K562 (cell line): ENCODE data around the gene BLTP3A. TPM values are rescaled to one million over a fixed set of nuclear protein-coding genes. Genes with fewer than 3 reads are reported as not detected.

Experiments used
- ATF7 ChIP-seq: fragments of 450-650 bp; IDR thresholded peaks from 2 replicates; pipeline ENCODE4 v1.7.1; 2014; ENCODE audit warnings: mild to moderate bottlenecking, moderate library complexity
- CHD4 ChIP-seq: fragments of 200-600 bp; sonication (generic); IDR thresholded peaks from 3 replicates; pipeline ENCODE4 v1.6.1; 2012; ENCODE audit warnings: low read depth, mild to moderate bottlenecking, mixed read lengths, low read length, inconsistent platforms; ENCODE audit not compliant: insufficient read depth, insufficient replicate concordance, poor library complexity, severe bottlenecking
- MECOM ChIP-seq: fragments of 250-450 bp; sonication (Bioruptor Pico); IDR thresholded peaks from 2 replicates; pipeline ENCODE4 v1.8.0; 2022; ENCODE audit warnings: inconsistent platforms
- NR2C2 ChIP-seq, 2 experiments: fragments of 200-800 bp in 1 of 2; sonication (Bioruptor generic) in 1 of 2; sonication (generic) in 1 of 2; formaldehyde crosslinking in 1 of 2; IDR thresholded peaks; 2 replicates each; pipeline versions ENCODE4 v1.6.1 to v1.8.0; 2016 to 2022; ENCODE audit warnings: mild to moderate bottlenecking in 1 of 2, missing compliant biosample characterization in 1 of 2, missing genetic modification characterization in 1 of 2, missing genetic modification reagents in 1 of 2
- OTX1 ChIP-seq: fragments of 450-650 bp; formaldehyde crosslinking; IDR thresholded peaks from 2 replicates; pipeline ENCODE4 v1.4.0; 2022; ENCODE audit warnings: mild to moderate bottlenecking
- TAF1 ChIP-seq: IDR thresholded peaks from 2 replicates; pipeline ENCODE4 v1.6.1; 2011; ENCODE audit warnings: mild to moderate bottlenecking, low read length, moderate library complexity; ENCODE audit not compliant: insufficient read depth, control insufficient read depth, severe bottlenecking; ENCODE audit errors: extremely low read depth
- TOE1 ChIP-seq, 2 experiments: fragments of 450-650 bp in 1 of 2; sonication (generic) in 1 of 2; formaldehyde crosslinking in 1 of 2; IDR thresholded peaks; 2 replicates each; pipeline versions ENCODE4 v1.7.1 to v1.8.0; 2016 to 2022; ENCODE audit warnings: borderline replicate concordance in 2 of 2, mild to moderate bottlenecking in 2 of 2, antibody characterized with exemption in 1 of 2, inconsistent platforms in 1 of 2, low read depth in 1 of 2, missing genetic modification reagents in 1 of 2, moderate library complexity in 1 of 2
- TRIM24 ChIP-seq, 2 experiments: fragments of 450-650 bp; IDR thresholded peaks; 2 replicates each; pipeline ENCODE4 v1.6.1; 2016
- ZBTB8A ChIP-seq: fragments of 450-650 bp; IDR thresholded peaks from 2 replicates; pipeline ENCODE4 v1.6.1; 2018; ENCODE audit warnings: mild to moderate bottlenecking, moderate library complexity; ENCODE audit not compliant: partially characterized antibody
- ZKSCAN1 ChIP-seq: fragments of 150-350 bp; IDR thresholded peaks from 2 replicates; pipeline ENCODE4 v1.6.1; 2016; ENCODE audit warnings: low read depth, low read length
- ZKSCAN3 ChIP-seq: fragments of 250-450 bp; sonication (Bioruptor Pico); IDR thresholded peaks from 2 replicates; pipeline ENCODE4 v1.4.0; 2020
- ZNF431 ChIP-seq: sonication (generic); formaldehyde crosslinking; IDR thresholded peaks from 2 replicates; pipeline ENCODE4 v1.8.0; 2022; ENCODE audit warnings: mild to moderate bottlenecking, missing genetic modification reagents
- ZNF717 ChIP-seq: fragments of 250-450 bp; sonication (Bioruptor Pico); IDR thresholded peaks from 2 replicates; pipeline ENCODE4 v1.5.0; 2021
- polyA plus RNA-seq, 8 experiments: library from polyadenylated mRNA; depleted of rRNA in 4 of 8; stranded (reverse) in 5 of 8; unstranded in 3 of 8; fragments of >200 nt; fragmentation: Nextera tagmentation in 2 of 8; fragmentation: Illumina TruSeq in 1 of 8; extraction: Ambion mirVana in 2 of 8; extraction: Trizol in 1 of 8; gene quantifications; 2 replicates each; pipeline versions ENCODE4 v1.2.1 to v1.2.3, GENCODE V29; 2011 to 2014; ENCODE audit warnings: inconsistent platforms in 1 of 8, missing spikeins in 1 of 8
- total RNA-seq, 7 experiments: library from RNA; depleted of rRNA in 6 of 7; stranded (reverse); fragments of >200 nt in 6 of 7; fragmentation: Illumina TruSeq in 2 of 7; extraction: Trizol in 2 of 7; gene quantifications; 2 replicates each; pipeline versions ENCODE4 v1.2.1 to v1.2.3, GENCODE V29; 2011 to 2021; ENCODE audit warnings: low replicate concordance in 1 of 7
- TF ChIP-seq, protein P1 (sequence below): sonication (generic); formaldehyde crosslinking; IDR thresholded peaks from 2 replicates; pipeline ENCODE4 v1.8.0; 2023; ENCODE audit warnings: mild to moderate bottlenecking, missing genetic modification reagents
- TF ChIP-seq, protein P2 (sequence below), 2 experiments: fragments of 450-650 bp; conservative IDR thresholded peaks; 2 replicates each; pipeline ENCODE4 v1.6.1; 2017; ENCODE audit warnings: mild to moderate bottlenecking in 2 of 2, moderate library complexity in 2 of 2
- TF ChIP-seq, protein P3 (sequence below): fragments of 250-450 bp; sonication (Bioruptor Pico); IDR thresholded peaks from 2 replicates; pipeline ENCODE4 v1.9.0; 2021; ENCODE audit warnings: mild to moderate bottlenecking
- TF ChIP-seq, protein P4 (sequence below), 2 experiments: fragments of 450-650 bp; IDR thresholded peaks; 2 replicates each; pipeline ENCODE4 v1.6.1; 2016

The BLTP3A gene
- total and polyA plus RNA-seq, 9 of the 15 experiments (the other 6 are each of a cell fraction or from before 2014, with no cell fraction given), result 7.5 to 34.6 (median 15.5) TPM

DNA sequence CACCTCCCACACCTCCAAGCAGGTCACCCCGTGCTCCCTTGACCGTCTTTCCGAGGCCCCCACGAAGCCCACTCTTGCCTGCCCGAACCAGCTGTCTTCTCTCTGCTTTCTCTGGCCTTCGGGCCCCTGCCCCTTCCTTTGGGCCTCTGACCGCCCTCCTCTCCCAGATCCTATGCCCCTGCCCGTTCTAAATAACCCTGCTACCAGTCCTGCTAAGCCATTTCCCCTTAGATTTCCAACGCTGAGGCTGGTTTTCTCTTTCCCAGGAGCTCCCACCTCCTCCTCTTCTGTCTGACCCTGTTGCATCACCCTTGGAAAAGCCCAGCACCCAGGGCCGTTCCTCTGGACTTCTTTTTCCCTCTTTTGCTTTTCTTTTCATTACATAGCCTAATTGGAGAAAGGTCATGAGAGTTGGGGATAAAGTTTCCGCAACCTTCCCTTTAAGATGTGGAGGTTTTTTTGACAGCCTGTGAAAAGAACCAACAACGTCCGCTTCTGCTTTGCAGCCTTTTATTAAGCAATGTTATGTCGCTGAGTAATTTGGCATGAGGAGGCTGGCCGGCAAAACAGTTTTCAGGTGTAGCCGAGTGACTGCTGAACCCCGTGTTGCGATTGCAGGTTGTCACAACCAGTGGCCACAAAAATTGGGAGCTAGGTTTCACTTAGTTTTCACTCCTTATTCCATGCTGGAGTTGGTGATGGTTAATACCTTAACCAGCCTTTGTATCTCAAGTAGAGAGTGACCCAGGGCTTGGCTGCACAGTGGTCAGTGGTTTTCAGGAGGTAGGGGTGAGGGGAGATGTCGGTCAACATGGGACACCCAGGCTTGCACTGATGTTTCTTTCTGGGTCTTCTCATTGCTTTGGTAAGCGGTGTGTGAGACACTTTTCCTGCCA is 970 bp downstream of the BLTP3A start (continued):
- TF ChIP-seq TOE1 (IDR thresholded peaks at IDR 0.05; ENCODE audit: borderline replicate concordance), result 0 out of 2 replicates have a peak, but pooled peaks have one; percentile 46
- no peak for TF ChIP-seq TOE1 (CRISPR knock-in tag; IDR thresholded peaks at IDR 0.05; ENCODE audit: borderline replicate concordance, low read depth)
- TF ChIP-seq CHD4, result peak; percentile 31
- 0 out of 2 replicates have a peak, but pooled peaks have one; percentile 30 for TF ChIP-seq ZKSCAN1
- TF ChIP-seq ZNF431, result no peak
- TF ChIP-seq, protein P1, sequence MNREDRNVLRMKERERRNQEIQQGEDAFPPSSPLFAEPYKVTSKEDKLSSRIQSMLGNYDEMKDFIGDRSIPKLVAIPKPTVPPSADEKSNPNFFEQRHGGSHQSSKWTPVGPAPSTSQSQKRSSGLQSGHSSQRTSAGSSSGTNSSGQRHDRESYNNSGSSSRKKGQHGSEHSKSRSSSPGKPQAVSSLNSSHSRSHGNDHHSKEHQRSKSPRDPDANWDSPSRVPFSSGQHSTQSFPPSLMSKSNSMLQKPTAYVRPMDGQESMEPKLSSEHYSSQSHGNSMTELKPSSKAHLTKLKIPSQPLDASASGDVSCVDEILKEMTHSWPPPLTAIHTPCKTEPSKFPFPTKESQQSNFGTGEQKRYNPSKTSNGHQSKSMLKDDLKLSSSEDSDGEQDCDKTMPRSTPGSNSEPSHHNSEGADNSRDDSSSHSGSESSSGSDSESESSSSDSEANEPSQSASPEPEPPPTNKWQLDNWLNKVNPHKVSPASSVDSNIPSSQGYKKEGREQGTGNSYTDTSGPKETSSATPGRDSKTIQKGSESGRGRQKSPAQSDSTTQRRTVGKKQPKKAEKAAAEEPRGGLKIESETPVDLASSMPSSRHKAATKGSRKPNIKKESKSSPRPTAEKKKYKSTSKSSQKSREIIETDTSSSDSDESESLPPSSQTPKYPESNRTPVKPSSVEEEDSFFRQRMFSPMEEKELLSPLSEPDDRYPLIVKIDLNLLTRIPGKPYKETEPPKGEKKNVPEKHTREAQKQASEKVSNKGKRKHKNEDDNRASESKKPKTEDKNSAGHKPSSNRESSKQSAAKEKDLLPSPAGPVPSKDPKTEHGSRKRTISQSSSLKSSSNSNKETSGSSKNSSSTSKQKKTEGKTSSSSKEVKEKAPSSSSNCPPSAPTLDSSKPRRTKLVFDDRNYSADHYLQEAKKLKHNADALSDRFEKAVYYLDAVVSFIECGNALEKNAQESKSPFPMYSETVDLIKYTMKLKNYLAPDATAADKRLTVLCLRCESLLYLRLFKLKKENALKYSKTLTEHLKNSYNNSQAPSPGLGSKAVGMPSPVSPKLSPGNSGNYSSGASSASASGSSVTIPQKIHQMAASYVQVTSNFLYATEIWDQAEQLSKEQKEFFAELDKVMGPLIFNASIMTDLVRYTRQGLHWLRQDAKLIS (CRISPR knock-in tag), result 0 out of 2 replicates have a peak, but pooled peaks have one; percentile 70
- 0 out of 2 replicates have a peak, but pooled peaks have one; percentile 13 for TF ChIP-seq ZNF717
- TF ChIP-seq, protein P2, sequence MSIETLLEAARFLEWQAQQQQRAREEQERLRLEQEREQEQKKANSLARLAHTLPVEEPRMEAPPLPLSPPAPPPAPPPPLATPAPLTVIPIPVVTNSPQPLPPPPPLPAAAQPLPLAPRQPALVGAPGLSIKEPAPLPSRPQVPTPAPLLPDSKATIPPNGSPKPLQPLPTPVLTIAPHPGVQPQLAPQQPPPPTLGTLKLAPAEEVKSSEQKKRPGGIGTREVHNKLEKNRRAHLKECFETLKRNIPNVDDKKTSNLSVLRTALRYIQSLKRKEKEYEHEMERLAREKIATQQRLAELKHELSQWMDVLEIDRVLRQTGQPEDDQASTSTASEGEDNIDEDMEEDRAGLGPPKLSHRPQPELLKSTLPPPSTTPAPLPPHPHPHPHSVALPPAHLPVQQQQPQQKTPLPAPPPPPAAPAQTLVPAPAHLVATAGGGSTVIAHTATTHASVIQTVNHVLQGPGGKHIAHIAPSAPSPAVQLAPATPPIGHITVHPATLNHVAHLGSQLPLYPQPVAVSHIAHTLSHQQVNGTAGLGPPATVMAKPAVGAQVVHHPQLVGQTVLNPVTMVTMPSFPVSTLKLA (conservative IDR thresholded peaks at IDR 0.05), result 0 out of 4 replicates have a peak, but pooled peaks of 1 of the 2 experiments have one; percentile 6
- peak; percentile 6 for TF ChIP-seq TAF1
- TF ChIP-seq NR2C2 (CRISPR knock-in tag; IDR thresholded peaks at IDR 0.05), result no peak
- peak; percentile 65 for TF ChIP-seq NR2C2 (tag; IDR thresholded peaks at IDR 0.05)
- TF ChIP-seq, protein P3, sequence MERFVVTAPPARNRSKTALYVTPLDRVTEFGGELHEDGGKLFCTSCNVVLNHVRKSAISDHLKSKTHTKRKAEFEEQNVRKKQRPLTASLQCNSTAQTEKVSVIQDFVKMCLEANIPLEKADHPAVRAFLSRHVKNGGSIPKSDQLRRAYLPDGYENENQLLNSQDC (CRISPR knock-in tag), result no peak
- TF ChIP-seq, protein P4, sequence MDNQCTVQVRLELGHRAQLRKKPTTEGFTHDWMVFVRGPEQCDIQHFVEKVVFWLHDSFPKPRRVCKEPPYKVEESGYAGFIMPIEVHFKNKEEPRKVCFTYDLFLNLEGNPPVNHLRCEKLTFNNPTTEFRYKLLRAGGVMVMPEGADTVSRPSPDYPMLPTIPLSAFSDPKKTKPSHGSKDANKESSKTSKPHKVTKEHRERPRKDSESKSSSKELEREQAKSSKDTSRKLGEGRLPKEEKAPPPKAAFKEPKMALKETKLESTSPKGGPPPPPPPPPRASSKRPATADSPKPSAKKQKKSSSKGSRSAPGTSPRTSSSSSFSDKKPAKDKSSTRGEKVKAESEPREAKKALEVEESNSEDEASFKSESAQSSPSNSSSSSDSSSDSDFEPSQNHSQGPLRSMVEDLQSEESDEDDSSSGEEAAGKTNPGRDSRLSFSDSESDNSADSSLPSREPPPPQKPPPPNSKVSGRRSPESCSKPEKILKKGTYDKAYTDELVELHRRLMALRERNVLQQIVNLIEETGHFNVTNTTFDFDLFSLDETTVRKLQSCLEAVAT (IDR thresholded peaks at IDR 0.05), result peak; percentile 79; a peak in 1 of 4 replicates
- no peak for TF ChIP-seq MECOM (CRISPR knock-in tag)
- TF ChIP-seq ZBTB8A, result no peak
- TF ChIP-seq ATF7, result peak; percentile 65; the same call in 1 of the 2 replicates
- no peak for TF ChIP-seq ZKSCAN3 (CRISPR knock-in tag)
- 0 out of 4 replicates have a peak, but pooled peaks have one; percentile 21 to 30 for TF ChIP-seq TRIM24 (IDR thresholded peaks at IDR 0.05)
- TF ChIP-seq OTX1 (CRISPR knock-in tag), result peak; percentile 82
